Measurements from ENCODE around the gene TIGD1.

- TF ChIP-seq CTCF (IDR thresholded peaks at IDR 0.05) (no peak), ZBTB33 (IDR thresholded peaks at IDR 0.05; ENCODE audit: borderline replicate concordance, low read depth) (no peak), POLR2AphosphoS5 (IDR thresholded peaks at IDR 0.05; ENCODE audit: low read depth, low read length) (no peak), EZH2phosphoT487 (IDR thresholded peaks at IDR 0.05; ENCODE audit: borderline replicate concordance, low read depth) (no peak)
Measured at GRCh38 chr2:232580648-232580981, 30.3 kb upstream of the TIGD1 start.
